ENCODE measurements around the gene WDR5B.
"Not testable (repeated sequence)": the region's sequence is repeated elsewhere in the genome, so short reads cannot be mapped to it uniquely, and the experiment has no call there.

Gene WDR5B

DNA sequence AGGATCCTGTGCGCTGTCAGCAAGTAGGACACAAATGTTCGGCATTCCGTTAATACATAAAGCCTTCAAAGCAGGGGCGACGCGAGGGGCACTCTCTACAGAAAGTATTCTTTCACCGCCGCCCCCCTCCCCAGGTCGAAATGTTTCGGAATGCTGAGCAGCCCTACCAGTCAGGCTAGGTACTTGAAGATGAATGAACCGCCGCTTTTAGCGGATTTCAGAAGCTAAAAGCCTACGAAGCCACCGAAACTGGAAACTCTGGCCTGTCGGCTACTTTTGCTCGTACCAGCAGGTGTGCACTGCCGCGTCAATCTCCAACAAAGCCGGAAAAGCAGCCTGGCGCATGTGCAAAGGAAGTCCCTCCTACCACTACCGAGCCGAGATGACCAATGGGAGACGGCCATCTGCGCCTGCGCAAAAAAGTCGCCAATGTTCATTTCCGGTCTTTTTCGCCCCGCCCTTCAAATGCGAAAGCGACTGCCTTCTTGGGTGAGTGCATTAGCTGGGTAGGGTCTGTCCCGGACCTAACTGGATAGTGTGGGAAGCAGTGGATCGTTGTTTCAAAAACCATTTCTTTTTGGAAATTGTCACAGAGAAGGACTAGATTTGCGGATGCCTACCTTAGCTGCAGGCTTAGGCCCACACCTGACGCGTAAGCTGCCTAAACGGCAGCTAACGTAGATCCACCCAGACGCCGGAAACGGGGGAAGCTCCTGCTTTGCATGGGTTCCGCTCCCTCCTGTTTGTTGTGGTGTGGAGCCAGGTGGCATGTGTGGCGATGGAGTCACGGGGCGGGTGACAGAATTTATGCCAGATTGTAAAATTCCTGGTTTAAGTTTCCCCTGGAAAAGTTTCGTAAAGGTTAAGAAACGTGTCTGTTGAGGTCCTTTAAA, at the start of gene WDR5B:
Gene WDR5B, minus strand, starts transcription at position 301 of the 893 bp plus-strand sequence. CDS start 534 bp downstream, outside the sequence.
- DNase-seq (ENCODE audit: low spot score) = peak; percentile 100

GRCh38 chr3:122464659-122465058, 48.8 kb upstream of the WDR5B start:
- no peak for DNase-seq (ENCODE audit: low spot score)

GRCh38 chr3:122462406-122462805, 46.5 kb upstream of the WDR5B start:
- no peak for DNase-seq (ENCODE audit: low spot score)

DNA sequence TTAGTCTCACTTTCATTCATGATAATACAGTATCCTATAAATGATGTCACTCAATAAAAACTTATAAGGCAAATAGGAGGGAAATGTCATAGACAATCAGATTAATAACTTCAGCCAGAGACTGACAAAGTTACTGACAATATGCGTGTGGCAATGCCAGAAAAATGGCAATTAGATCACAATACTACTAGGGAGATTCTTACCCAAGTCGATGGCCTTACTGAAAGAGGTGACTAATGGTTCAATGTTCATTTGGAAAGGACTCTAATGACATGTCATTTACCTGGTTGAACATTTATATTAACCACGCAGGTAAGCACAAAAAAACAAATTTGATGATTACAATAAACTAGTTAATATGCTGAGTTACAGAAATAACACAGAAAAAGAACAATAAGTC, 45.9 kb upstream of the WDR5B start:
- DNase-seq (ENCODE audit: low spot score) = no peak

- peak; percentile 39 for DNase-seq (ENCODE audit: low spot score)
These were observed 43.1 kb upstream of the WDR5B start for GRCh38 chr3:122458992-122459391.

GRCh38 chr3:122457706-122458105, 41.8 kb upstream of the WDR5B start:
- no peak for DNase-seq (ENCODE audit: low spot score)

DNA sequence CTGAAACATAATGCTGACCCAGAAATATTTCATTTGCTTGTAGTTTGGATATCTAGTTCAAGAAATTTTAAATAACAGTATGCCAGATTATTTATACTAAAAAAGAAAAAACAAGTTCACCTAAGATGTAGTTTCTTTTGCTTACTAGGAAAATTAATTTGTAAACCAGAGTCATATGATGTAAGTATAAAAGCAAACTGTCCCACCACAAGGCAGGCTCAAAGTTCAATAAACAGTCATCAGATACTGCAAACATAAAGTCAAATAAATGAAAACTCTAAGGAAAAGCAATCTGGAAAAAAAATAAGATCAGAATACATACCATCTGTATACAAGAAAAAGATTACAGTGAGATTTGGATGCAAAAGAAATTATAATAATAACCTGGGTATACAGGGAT, 40.2 kb upstream of the WDR5B start:
- DNase-seq (ENCODE audit: low spot score) = no peak

DNA sequence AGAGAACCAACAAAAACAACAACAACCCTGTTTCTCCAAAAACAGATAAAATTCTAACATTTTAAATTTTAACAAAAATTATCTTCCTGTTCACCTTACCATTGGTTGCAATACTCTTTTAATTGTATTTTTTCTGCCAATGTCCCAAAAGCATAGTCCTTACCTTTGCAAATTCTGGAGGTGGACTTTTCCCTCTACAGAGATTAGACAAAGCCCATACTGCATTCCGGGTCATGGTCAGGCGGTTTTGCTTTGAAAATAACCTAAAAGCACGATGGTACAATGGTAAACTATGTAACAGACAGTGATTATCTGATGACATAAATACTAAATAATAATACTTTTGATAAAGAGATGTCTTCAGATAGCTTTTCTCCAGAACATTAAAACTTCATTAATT, 35.5 kb upstream of the WDR5B start:
- no peak for DNase-seq (ENCODE audit: low spot score)

DNA sequence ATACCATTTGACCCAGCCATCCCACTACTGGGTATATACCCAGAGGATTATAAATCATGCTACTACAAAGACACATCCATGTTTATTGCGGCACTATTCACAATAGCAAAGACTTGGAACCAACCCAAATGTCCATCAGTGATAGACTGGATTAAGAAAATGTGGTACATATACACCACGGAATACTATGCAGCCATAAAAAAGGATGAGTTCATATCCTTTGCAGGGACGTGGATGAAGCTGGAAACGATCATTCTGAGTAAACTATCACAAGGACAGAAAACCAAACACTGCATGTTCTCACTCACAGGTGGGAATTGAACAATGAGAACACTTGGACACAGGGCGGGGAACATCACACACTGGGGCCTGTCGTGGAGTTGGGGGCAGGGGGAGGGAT, 32.4 kb upstream of the WDR5B start:
- not testable (repeated sequence) for DNase-seq (ENCODE audit: low spot score)

GRCh38 chr3:122444491-122444887, 28.6 kb upstream of the WDR5B start:
- not testable (repeated sequence) for DNase-seq (ENCODE audit: low spot score)

DNA sequence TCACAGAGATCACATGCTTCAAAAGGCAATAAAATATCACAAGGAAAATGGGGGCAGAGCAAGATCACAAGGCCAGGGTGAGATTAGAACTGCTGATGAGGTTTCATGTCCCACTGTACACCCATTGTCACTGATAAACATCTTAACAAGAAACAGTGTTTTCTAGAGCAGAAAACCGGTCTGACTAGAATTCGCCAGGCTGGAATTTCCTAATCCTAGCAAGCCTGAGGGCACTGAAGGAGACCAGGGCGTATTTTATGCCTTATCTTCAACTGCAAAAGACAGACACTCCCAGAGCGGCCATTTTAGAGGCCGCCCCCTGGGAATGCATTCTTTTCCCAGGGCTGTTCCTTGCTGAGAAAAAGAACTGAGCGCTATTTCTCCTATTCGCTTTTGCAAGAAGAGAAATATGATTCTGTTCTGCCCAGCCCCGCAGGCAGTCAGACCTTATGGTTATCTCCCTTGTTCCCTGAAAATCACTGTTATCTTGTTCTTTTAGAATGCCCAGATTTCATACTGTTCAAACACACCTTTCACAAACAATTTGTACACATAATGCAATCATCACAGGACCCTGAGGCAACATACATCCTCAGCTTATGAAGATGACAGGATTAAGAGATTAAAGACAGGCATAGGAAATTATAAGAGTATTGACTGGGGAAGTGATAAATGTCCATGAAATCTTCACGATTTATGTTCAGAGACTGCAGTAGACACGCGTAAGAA, 28.1 kb upstream of the WDR5B start:
- not testable (repeated sequence) for DNase-seq (ENCODE audit: low spot score)

DNA sequence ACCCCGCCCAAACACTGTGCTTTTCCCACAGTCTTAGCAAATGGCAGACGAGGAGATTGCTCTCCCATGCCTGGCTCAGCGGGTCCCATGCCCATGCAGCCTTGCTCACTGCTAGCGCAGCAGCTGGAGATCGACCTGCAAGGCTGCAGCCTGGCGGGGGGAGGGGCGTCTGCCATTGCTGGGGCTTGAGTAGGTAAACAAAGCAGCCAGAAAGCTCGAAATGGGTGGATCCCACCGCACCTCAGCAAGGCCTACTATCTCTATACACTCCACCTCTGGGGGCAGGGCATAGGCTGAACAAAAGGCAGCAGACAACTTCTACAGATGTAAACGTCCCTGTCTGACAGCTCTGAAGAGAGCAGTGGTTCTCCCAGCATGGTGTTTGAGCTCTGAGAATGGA, 27.2 kb upstream of the WDR5B start:
- no peak for DNase-seq (ENCODE audit: low spot score)

GRCh38 chr3:122435950-122436349, 20.1 kb upstream of the WDR5B start:
- no peak for DNase-seq (ENCODE audit: low spot score)

- no peak for DNase-seq (ENCODE audit: low spot score)
These were observed 14.5 kb upstream of the WDR5B start for GRCh38 chr3:122430371-122430770.

GRCh38 chr3:122427857-122428471, 12.1 kb upstream of the WDR5B start:
- no peak for DNase-seq (ENCODE audit: low spot score)

DNA sequence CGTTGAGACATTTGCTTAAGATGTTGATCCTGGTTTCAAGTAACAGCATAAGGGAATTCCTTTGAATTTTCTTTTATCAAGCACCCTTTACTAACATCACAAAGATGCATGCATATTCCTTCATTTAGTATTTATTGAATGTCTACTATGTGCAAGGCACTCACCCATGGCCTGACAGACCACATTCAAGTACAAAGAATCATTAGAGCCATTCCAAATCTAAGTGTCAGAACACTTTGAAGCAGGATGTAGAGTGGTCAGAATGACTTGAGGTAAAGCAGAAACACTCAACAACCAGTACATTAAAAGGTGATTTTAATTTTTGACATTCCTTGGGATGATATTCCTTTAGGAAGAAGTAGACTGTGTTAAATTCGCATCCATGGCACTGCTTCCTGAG, 6.0 kb upstream of the WDR5B start:
- DNase-seq (ENCODE audit: low spot score) = no peak

- DNase-seq (ENCODE audit: low spot score) = no peak
These were observed 5.2 kb upstream of the WDR5B start for GRCh38 chr3:122421101-122421500.

GRCh38 chr3:122416966-122417365, 1.1 kb upstream of the WDR5B start:
- DNase-seq (ENCODE audit: low spot score) = no peak

DNA sequence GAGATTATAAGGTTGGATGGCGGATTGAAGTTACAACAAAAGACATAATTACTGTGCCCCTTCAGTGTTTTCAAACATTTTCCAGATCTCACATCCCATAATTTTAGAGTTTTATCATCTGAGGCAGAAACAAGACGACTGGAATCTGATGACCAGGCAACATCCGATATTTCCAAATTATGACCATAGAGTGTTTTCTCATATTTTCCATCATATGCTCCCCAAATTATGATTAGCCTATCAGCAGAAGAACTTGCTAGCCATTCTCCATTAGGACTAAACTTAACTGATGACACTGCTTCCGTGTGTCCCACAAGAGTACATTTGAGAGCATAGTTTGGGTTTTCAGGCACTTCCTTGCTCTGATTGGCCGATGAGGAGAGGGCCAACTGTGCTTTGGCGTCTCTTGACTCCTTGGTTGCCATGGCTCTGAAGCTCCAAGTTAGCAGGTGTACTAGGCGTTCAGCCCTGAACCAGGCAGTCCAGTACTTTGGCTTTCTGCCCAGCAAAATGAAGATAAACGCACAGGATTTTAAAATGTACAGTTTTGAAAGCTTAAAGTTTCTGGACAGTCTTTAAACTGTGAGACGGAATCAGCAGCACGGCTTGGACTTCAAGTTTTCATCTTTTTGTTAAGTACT, 638 bp downstream of the WDR5B start:
- peak; percentile 56 for DNase-seq (ENCODE audit: low spot score)

DNA sequence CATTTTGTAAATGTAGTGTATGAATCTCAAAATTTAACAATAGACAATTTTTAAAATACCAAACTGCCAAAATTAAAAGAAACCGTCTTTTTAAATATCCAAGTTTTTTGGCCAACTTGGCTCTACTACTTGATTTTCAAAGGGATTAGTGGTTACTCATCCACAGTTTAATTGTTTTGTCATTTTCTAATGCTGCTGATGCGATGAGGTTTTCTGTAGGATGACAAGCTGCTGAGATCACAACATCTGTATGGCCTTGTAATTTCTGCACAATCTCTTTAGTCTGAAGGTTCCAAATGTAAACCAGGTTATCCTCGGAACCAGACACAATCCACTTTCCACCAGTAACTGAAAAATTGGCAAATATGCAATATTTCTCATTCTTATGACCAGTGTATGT, 1.5 kb downstream of the WDR5B start:
- no peak for DNase-seq (ENCODE audit: low spot score)

DNA sequence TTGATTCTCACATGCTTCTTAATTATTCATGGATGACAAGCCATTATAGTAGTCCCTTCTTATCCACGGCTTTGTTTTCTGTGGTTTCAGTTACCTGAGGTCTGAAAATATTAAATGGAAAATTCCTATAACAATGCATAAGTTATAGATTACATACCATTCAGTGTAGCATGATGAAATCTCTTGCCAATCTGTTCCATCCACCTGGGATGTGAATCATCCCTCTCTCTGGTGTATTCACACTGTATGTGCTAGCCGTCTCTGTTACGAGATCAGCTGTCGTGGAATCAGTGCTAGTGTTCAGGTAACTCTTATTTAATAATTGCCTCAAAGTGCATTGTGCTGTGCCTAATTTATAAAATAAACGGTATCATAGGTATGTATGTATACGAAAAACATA, 5.2 kb downstream of the WDR5B start:
- no peak for DNase-seq (ENCODE audit: low spot score)

- no peak for DNase-seq (ENCODE audit: low spot score)
These were observed 5.8 kb downstream of the WDR5B start for GRCh38 chr3:122410111-122410510.

All from AG20443 (cell line).